VCaP (cell line): ENCODE measurements around the gene PRR23B.

ENCODE experiments used
- H3K27ac ChIP-seq: fragments of 450-650 bp; 2 replicates; pipeline ENCODE4 v1.5.1; 2017
- TF ChIP-seq, protein P1 (sequence below): fragments of 450-650 bp; conservative IDR thresholded peaks from 2 replicates; pipeline ENCODE4 v1.5.1; 2017; ENCODE audit warnings: mild to moderate bottlenecking, moderate library complexity

The PRR23B gene

DNA sequence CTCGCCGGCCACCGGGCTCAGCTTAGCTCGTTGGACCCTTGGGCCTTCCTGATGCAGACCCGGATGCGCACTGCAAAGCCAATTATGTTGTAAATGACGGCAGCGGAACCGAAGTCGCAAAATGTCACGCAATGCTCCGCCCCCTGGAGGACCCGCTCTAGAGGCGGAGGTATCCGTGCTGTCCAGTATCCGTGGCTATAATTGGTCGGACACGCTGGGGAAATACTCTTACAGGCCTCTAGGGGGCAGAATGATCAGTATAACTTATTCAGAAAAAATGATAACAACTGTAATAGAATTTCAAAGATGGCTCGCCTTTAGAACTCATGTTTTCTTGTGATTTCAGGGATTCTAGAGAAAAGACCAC is at the start of gene PRR23B:
PRR23B (minus strand) TSS at position 59 of the 367 bp plus-strand sequence. CDS start 265 bp downstream, outside the sequence.
- TF ChIP-seq, protein P1, sequence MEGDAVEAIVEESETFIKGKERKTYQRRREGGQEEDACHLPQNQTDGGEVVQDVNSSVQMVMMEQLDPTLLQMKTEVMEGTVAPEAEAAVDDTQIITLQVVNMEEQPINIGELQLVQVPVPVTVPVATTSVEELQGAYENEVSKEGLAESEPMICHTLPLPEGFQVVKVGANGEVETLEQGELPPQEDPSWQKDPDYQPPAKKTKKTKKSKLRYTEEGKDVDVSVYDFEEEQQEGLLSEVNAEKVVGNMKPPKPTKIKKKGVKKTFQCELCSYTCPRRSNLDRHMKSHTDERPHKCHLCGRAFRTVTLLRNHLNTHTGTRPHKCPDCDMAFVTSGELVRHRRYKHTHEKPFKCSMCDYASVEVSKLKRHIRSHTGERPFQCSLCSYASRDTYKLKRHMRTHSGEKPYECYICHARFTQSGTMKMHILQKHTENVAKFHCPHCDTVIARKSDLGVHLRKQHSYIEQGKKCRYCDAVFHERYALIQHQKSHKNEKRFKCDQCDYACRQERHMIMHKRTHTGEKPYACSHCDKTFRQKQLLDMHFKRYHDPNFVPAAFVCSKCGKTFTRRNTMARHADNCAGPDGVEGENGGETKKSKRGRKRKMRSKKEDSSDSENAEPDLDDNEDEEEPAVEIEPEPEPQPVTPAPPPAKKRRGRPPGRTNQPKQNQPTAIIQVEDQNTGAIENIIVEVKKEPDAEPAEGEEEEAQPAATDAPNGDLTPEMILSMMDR = no peak
- H3K27ac ChIP-seq = no peak within 1 kb of the TSS

DNA sequence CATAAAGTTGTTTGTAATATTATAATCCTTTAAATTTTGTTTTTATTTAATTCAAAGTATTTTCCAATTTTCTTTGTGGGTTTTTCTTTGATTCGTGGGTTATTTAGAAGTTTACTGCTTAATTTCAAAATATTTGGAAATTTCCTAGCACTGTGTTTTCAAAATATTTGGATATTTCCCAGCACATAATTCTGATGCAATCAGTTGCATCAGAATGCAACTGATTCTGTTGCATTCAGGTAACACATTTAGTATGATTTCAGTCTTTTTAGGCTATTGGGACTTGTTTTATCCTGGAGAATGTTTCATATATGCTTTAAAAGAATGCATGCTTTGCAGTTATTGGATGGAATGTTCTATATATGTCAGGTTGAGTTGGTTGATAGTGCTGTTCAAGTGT is 42.2 kb upstream of the PRR23B start:
- no peak overlapping the region for H3K27ac ChIP-seq
- TF ChIP-seq, protein P1 = no peak

DNA sequence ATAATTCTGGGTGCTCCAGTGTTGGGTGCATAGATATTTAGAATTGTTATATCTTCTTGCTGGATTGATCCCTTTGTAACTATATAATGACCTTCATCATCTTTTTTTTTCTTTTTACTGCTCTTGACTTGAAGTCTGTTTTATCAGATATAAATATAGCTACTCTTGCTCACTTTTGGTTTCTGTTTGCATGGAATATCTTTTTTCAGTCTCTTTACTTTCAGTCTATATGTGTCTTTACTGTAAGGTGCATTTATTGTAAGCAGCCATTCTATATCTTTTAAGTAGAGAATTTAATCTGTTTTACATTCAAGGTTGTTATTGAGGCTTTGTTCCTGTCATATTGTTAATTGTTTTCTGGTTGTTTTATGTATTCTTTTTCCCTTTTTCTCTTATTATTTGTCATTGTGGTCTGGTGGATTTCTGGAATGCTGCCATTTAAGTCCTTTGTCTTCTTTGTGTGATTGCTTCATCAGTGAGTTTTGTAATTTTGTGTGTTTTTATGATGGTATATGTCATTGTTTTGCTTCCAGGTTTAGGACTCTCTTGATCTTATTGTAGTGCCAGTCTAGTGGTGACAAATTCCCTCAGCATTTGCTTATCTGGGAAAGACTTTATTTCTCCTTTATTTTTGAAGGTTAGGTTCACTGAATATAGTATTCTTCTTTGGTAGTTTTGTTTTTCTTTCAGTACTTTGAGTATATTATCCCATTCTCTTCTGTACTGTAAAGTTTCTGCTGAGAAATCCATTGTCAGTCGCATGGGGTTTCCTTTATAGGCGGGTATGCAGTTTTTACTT is 32.3 kb upstream of the PRR23B start:
- H3K27ac ChIP-seq = no peak overlapping the region

DNA sequence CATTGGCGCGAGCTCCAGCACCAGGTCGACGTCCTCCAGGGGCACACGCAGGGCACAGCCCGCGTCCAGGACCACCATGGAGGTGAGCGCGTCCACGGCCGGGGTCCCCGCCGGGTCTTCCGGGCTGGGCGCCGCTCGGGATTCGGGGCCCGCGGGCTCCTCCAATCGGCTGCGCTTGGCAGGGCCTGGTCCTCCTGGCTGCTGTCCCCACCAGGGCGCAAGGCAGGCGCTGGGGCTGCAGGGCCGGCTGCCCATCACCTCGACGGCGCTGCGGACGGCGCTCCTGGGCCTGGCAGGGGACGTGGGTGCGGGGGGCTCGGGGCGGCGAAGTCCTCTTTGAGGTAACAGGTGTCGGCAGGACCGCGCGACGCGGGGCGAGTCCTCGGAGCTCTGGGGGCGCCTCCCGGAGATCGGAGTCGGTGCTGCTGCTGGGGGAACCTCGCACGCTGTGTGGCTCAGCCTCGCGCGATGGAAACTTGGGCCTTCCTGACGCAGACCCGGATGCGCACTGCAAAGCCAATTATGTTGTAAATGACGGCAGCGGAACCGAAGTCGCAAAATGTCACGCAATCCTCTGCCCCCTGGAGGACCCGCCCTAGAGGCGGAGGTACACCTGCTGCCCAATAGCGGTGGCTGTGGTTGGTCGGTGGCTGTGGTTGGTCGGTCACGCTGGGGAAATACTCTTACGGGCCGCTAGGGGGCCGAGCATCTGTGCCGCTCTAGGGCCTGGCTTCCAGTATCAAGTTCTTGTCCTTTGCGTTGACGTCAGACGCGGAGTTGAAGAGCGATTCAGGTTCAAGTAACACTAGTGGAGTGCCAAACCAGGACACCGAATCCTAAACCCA is 23.9 kb upstream of the PRR23B start, which contains the start of gene PRR23C:
PRR23C (minus strand) TSS at position 527 of the 845 bp plus-strand sequence; CDS start at position 255, 272 bp downstream.
- TF ChIP-seq, protein P1 = no peak
- no peak within 1 kb of the TSS for H3K27ac ChIP-seq

More for the DNA sequence above, 32.3 kb upstream of the PRR23B start:
- TF ChIP-seq, protein P1 = no peak

DNA sequence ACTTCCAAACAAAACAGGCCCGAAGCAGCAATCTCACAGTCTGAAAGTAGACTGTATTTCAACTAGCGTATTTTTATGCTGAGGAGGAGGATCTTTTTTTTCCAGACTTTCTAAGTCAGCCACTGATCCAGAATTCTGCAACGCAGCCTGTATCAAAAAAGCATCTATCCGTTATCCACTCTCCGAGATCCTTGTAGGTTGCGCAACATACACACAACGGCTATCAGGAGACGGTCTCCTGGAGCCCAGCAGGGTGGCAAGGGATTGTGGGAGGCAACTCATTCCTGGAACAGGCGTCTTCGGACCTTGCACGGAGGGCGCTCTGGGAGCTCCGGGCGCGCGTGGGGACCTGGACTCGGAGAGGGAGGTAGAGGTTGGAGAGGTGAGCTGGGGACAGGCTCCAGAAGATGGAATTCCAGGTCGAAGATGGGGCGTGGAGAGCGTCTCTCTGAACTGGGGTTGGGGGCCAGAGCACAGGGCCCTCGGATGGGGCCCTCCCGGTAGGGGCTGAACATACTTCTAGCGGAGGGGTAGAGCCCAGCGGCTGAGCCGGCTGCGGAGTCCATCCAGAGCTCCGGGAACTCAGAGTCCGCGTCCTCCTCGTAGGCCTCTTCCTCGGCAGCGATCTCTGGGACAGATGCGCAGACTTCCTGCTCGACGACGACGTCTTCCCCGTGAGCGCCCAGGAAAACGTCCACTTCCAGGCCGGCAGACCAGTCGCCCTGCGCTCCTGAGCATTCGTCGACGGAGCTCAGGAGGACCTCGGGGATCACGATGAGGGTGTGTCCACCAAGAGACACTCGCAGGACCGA is 23.0 kb upstream of the PRR23B start:
- TF ChIP-seq, protein P1 = no peak
- H3K27ac ChIP-seq = no peak overlapping the region

DNA sequence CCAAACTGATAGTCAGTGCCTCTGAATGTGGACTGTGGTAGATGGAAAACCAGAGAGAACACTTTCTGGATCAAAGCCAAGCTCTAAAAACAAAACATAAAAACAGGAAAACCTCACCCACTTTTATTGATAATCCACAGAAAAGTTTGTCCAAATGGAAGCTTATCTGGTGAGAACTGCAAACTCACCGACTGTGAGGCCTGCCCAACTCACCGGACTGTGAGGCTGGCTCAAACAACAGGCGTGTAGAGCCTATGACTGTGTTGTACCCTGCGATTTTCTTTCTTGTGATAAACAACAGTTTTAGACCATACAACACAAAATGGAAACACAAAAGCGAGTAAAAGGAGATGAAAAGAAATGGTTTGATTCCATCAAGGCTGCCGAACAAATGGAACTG is 16.8 kb upstream of the PRR23B start:
- TF ChIP-seq, protein P1 = no peak

More for the DNA sequence above, 16.8 kb upstream of the PRR23B start:
- H3K27ac ChIP-seq = no peak overlapping the region
